Cerebellar cortex (tissue), 1 donor: ENCODE data around the gene SGF29.
"Not testable (repeated sequence)": the region's sequence is repeated elsewhere in the genome, so short reads cannot be mapped to it uniquely, and the experiment has no call there.

ENCODE experiments used
- DNase-seq: peaks from one replicate; pipeline ENCODE4 v3.0.0-alpha.2; 2015; ENCODE audit warnings: low spot score

Gene SGF29

GRCh38 chr16:28596115-28596630, 42.5 kb downstream of the SGF29 start:
- DNase-seq, result no peak

GRCh38 chr16:28596840-28597691, 43.3 kb downstream of the SGF29 start, which contains the start of gene SULT1A2:
Gene SULT1A2 (minus strand): TSS chr16:28597050. CDS start chr16:28595930, 1,120 bp downstream.
- no peak for DNase-seq

- DNase-seq, result no peak
These were observed 44.1 kb downstream of the SGF29 start for GRCh38 chr16:28597692-28598261.

GRCh38 chr16:28599377-28600285, 45.9 kb downstream of the SGF29 start:
- DNase-seq, result not testable (repeated sequence)

GRCh38 chr16:28600965-28601364, 47.2 kb downstream of the SGF29 start:
- not testable (repeated sequence) for DNase-seq

- DNase-seq, result not testable (repeated sequence)
These were observed 47.9 kb downstream of the SGF29 start for GRCh38 chr16:28601589-28601988.

- not testable (repeated sequence) for DNase-seq
These were observed 48.3 kb downstream of the SGF29 start for GRCh38 chr16:28602062-28602461.

GRCh38 chr16:28602529-28602928, 48.8 kb downstream of the SGF29 start:
- DNase-seq, result no peak

- DNase-seq, result no peak
These were observed 49.9 kb downstream of the SGF29 start for GRCh38 chr16:28603381-28604185.

- DNase-seq, result no peak
These were observed 50.5 kb downstream of the SGF29 start for GRCh38 chr16:28604186-28604565.

- no peak for DNase-seq
These were observed 52.8 kb downstream of the SGF29 start for GRCh38 chr16:28606291-28607115.

GRCh38 chr16:28607116-28607623, 53.5 kb downstream of the SGF29 start:
- no peak for DNase-seq

- not testable (repeated sequence) for DNase-seq
These were observed 54.2 kb downstream of the SGF29 start for GRCh38 chr16:28607681-28608495.

GRCh38 chr16:28608496-28608808, 54.7 kb downstream of the SGF29 start:
- not testable (repeated sequence) for DNase-seq

GRCh38 chr16:28608867-28609596, 55.3 kb downstream of the SGF29 start:
- not testable (repeated sequence) for DNase-seq

- no peak for DNase-seq
These were observed 56.2 kb downstream of the SGF29 start, which contains the start of gene SULT1A1 for GRCh38 chr16:28609631-28610594. Gene SULT1A1 (minus strand): TSS chr16:28610044. CDS start chr16:28608855, 1,189 bp downstream.

GRCh38 chr16:28610595-28611191, 57.0 kb downstream of the SGF29 start:
- DNase-seq, result no peak
